ENCODE data around the gene TCF7L2.

TCF7L2 gene

DNA sequence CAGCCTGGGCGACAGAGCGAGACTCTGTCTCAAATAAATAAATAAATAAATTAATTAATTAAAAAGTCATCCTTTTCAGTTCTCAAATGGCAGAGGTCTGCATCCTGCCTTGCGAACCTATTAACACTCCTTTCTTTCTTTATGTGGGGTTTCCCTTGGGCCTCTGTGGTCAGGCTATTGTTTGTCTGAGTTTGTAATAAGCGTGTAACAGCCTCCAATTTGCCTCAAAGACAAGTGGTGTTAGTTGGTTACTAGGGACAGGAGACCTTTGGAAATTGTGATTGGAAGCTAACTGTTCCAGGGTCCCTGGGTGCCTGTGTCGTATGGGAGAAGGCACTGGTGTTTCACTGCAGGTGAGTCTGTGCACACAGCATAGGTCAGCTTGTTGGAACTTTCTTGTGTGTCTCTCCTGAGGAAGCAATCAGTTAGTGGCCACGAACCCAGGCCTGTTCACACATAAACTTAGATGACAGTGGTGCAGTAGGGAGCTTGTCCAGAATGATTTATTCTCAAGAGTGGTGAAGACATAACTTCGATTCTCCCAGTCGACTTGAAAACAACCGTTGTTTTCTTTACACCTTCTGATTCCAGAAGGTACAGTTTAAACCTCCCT lies 33.5 kb downstream of the TCF7L2 start:
- TF ChIP-seq FOXP2 (optimal IDR thresholded peaks at IDR 0.05; ENCODE audit: borderline replicate concordance, extremely low read depth, extremely low read length, insufficient read depth), result no peak
- no peak for TF ChIP-seq SIN3A (IDR thresholded peaks at IDR 0.05; ENCODE audit: borderline replicate concordance, insufficient read depth, low read length)
- TF ChIP-seq, protein P1, sequence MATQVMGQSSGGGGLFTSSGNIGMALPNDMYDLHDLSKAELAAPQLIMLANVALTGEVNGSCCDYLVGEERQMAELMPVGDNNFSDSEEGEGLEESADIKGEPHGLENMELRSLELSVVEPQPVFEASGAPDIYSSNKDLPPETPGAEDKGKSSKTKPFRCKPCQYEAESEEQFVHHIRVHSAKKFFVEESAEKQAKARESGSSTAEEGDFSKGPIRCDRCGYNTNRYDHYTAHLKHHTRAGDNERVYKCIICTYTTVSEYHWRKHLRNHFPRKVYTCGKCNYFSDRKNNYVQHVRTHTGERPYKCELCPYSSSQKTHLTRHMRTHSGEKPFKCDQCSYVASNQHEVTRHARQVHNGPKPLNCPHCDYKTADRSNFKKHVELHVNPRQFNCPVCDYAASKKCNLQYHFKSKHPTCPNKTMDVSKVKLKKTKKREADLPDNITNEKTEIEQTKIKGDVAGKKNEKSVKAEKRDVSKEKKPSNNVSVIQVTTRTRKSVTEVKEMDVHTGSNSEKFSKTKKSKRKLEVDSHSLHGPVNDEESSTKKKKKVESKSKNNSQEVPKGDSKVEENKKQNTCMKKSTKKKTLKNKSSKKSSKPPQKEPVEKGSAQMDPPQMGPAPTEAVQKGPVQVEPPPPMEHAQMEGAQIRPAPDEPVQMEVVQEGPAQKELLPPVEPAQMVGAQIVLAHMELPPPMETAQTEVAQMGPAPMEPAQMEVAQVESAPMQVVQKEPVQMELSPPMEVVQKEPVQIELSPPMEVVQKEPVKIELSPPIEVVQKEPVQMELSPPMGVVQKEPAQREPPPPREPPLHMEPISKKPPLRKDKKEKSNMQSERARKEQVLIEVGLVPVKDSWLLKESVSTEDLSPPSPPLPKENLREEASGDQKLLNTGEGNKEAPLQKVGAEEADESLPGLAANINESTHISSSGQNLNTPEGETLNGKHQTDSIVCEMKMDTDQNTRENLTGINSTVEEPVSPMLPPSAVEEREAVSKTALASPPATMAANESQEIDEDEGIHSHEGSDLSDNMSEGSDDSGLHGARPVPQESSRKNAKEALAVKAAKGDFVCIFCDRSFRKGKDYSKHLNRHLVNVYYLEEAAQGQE (IDR thresholded peaks at IDR 0.05; ENCODE audit: insufficient read depth in 1 of 2, low read depth in 2 of 2, low read length in 2 of 2), result no peak
- no peak for TF ChIP-seq TAF1 (IDR thresholded peaks at IDR 0.05; ENCODE audit: borderline replicate concordance, insufficient read depth, low read length)
- TF ChIP-seq POLR2AphosphoS5 (IDR thresholded peaks at IDR 0.05; ENCODE audit: low read depth, low read length), result no peak; the same call in 1 of the 2 replicates

DNA sequence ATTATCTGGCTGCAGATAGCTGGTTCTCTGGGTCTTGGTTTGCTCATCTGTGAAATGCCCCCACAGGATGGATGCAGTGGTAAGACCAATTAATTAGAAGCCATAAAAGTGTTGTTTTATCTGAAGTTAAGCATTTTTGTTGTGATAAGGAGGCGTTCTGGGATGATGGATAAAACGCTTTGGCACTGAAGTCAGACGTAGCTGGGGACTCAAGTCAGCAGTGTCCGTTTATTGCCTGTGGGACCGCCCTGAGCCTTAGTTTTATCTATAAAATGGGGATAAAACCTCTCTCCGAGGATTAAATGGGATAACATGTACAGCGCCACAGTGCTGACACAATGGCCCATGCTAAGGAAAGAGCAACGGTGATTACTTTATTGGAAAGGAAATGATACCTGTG lies 34.7 kb downstream of the TCF7L2 start:
- TF ChIP-seq SIN3A (IDR thresholded peaks at IDR 0.05; ENCODE audit: borderline replicate concordance, insufficient read depth, low read length) (no peak), TAF1 (IDR thresholded peaks at IDR 0.05; ENCODE audit: borderline replicate concordance, insufficient read depth, low read length) (no peak), POLR2AphosphoS5 (IDR thresholded peaks at IDR 0.05; ENCODE audit: low read depth, low read length) (no peak), FOXP2 (optimal IDR thresholded peaks at IDR 0.05; ENCODE audit: borderline replicate concordance, extremely low read depth, extremely low read length, insufficient read depth) (no peak)
- TF ChIP-seq, protein P1 (IDR thresholded peaks at IDR 0.05; ENCODE audit: insufficient read depth in 1 of 2, low read depth in 2 of 2, low read length in 2 of 2), result no peak

DNA sequence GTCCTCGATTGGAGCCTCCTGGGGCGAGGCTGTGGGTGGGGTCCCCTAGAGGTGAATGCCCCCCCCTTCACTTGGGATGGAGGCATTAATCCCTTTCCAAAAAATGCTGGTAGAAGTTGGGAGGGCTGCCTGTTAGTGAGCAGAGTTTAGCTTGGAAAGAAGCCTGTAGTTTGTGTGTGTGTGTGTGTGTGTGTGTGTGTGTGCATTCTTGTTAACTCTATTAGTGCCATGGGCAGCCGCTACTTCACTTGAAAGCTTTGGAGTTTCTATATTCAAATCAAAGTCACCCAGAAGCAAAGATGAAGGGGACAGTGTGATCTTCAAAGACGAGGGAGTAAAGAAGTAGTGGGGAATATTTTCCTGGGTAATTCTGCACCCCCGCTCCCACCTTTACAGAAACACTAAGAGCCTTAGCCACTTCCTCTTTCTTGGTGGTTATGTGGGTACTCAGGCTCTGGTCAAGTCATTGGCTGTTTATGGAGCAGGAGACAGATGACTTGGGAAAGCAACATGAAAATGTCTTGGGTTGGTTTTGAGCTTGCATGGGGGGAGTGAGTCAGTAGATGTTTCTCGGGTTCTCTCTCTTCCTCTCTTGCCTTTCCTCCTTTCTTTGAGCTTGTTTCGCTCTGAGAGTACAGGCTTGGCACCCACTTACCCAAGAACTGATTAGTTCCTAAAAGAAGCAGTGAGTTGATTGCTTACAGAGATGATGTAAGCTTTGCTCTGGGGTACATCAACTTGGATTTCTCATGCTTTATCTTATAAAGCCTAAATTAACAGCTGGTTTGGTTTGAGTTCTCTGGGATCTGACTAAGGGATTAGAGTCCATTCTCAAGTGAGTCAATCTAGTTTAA lies 35.9 kb downstream of the TCF7L2 start:
- no peak for TF ChIP-seq FOXP2 (optimal IDR thresholded peaks at IDR 0.05; ENCODE audit: borderline replicate concordance, extremely low read depth, extremely low read length, insufficient read depth)
- TF ChIP-seq TAF1 (IDR thresholded peaks at IDR 0.05; ENCODE audit: borderline replicate concordance, insufficient read depth, low read length), result no peak
- no peak for TF ChIP-seq SIN3A (IDR thresholded peaks at IDR 0.05; ENCODE audit: borderline replicate concordance, insufficient read depth, low read length)
- TF ChIP-seq, protein P1 (IDR thresholded peaks at IDR 0.05; ENCODE audit: insufficient read depth in 1 of 2, low read depth in 2 of 2, low read length in 2 of 2), result no peak
- no peak for TF ChIP-seq POLR2AphosphoS5 (IDR thresholded peaks at IDR 0.05; ENCODE audit: low read depth, low read length)

DNA sequence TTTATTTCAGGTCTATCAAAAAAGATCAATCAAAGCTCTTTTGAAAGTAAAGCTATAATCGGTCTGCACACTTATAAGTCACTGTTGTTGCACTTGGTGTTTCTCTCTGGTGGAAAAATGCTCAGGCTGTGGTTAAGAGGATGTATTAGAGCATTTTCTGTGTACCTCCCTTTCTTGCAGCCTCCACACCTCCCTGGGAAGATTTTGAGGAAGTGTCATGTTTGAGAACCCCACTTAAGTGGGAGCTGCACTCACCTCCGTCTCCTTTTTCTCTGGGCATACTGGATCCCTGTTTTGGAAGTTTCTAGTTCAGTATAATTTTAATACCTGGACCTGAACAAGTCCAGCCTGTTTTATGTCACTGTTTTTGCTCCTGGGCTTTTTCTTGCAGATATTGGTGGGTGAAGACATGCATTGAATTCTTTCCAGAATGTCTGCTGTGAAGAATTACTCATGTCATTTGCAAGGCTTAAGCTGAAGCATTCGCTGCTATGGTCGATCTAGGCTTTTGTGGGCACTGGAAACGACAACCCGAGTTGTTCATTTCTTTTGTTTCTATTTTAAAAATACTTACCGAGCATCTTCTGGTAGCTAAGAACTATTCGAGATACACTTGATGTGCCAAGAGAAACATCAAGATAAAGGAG lies 36.6 kb downstream of the TCF7L2 start:
- no peak for TF ChIP-seq TAF1 (IDR thresholded peaks at IDR 0.05; ENCODE audit: borderline replicate concordance, insufficient read depth, low read length)
- TF ChIP-seq POLR2AphosphoS5 (IDR thresholded peaks at IDR 0.05; ENCODE audit: low read depth, low read length), result no peak
- TF ChIP-seq, protein P1 (IDR thresholded peaks at IDR 0.05; ENCODE audit: insufficient read depth in 1 of 2, low read depth in 2 of 2, low read length in 2 of 2), result no peak

Measured in PFSK-1 (cell line).